Activated CD4-positive, alpha-beta T cell treated with anti-CD3 and anti-CD28 coated beads for 36 hours (primary cell): ENCODE measurements around the gene ASCC3. TPM values are rescaled to one million over a fixed set of nuclear protein-coding genes. Genes with fewer than 3 reads are reported as not detected.
"Not testable (repeated sequence)": the region's sequence is repeated elsewhere in the genome, so short reads cannot be mapped to it uniquely, and the experiment has no call there.

Source experiments
- ATAC-seq: fragments of 200-7000 bp; cut with Tn5 transposase; one replicate; pipeline ENCODE4 v1.10.0; 2021; ENCODE audit warnings: mild to moderate bottlenecking, moderate library complexity
- CTCF ChIA-PET: fragments of 350-600 bp; sonication (Branson Sonifier 250); formaldehyde crosslinking; loops from one replicate; lab custom pipeline; 2021; ENCODE audit warnings: antibody characterized with exemption; lab: Charles Lee
- POLR2A ChIA-PET: fragments of 350-600 bp; sonication (Branson Sonifier 250); formaldehyde crosslinking; loops from one replicate; lab custom pipeline; 2021; ENCODE audit warnings: antibody characterized with exemption, inconsistent platforms; lab: Charles Lee
- DNase-seq: peaks from one replicate; pipeline ENCODE4 v3.0.0-alpha.2; 2020
- H3K27ac Mint-ChIP-seq: one replicate; pipeline ENCODE4 v1.8.0; 2021; ENCODE audit warnings: mixed read lengths
- H3K27me3 Mint-ChIP-seq: one replicate; pipeline ENCODE4 v1.8.0; 2021; ENCODE audit warnings: mixed read lengths
- H3K36me3 Mint-ChIP-seq: one replicate; pipeline ENCODE4 v1.8.0; 2021; ENCODE audit warnings: low read depth, mixed read lengths
- H3K4me1 Mint-ChIP-seq: one replicate; pipeline ENCODE4 v1.8.0; 2021; ENCODE audit warnings: mixed read lengths
- H3K4me3 Mint-ChIP-seq: one replicate; pipeline ENCODE4 v1.8.0; 2021; ENCODE audit warnings: mild to moderate bottlenecking, moderate library complexity, mixed read lengths
- H3K9me3 Mint-ChIP-seq: one replicate; pipeline ENCODE4 v1.8.0; 2021; ENCODE audit warnings: low read depth, mixed read lengths
- intact Hi-C, 2 experiments: fragments of 100-400 bp; cut with DNase I in 1 of 2; cut with micrococcal nuclease in 1 of 2; formaldehyde crosslinking; loops; one replicate each; pipeline versions ENCODE4 v1.14.2 to v1.15.1; 2022 to 2024; cut with DNase I, micrococcal nuclease
- total RNA-seq, 2 experiments: library from RNA; stranded (reverse); gene quantifications; one replicate each; pipeline ENCODE4 v1.2.3, GENCODE V29; 2021

Gene ASCC3
- total RNA-seq, 2 experiments from 2014 or later: 50.3 to 53.4 TPM

- no peaks in the 10 kb centered on the region for H3K9me3 Mint-ChIP-seq
- ChIA-PET CTCF (no interaction called here), POLR2A (no interaction called here)
- peaks cover 34% of the 10 kb centered on the region for H3K36me3 Mint-ChIP-seq
- ATAC-seq (no peak), DNase-seq (no peak)
- no peak overlapping the region for H3K27ac Mint-ChIP-seq
- H3K27me3 Mint-ChIP-seq: no peaks in the 10 kb centered on the region
- no peak overlapping the region for H3K4me3 Mint-ChIP-seq
- no peaks in the 10 kb centered on the region for H3K4me1 Mint-ChIP-seq
- intact Hi-C loops: no loop called here
Observed at GRCh38 chr6:100801036-100801435, 80.1 kb downstream of the ASCC3 start.

GRCh38 chr6:100796049-100796823 lies 84.9 kb downstream of the ASCC3 start:
- no peaks in the 10 kb centered on the region for H3K4me1 Mint-ChIP-seq
- H3K9me3 Mint-ChIP-seq: no peaks in the 10 kb centered on the region
- peaks cover 38% of the 10 kb centered on the region for H3K36me3 Mint-ChIP-seq
- no peak overlapping the region for H3K27ac Mint-ChIP-seq
- no peaks in the 10 kb centered on the region for H3K27me3 Mint-ChIP-seq
- intact Hi-C loops: no loop called here
- POLR2A ChIA-PET: no interaction called here
- ATAC-seq (no peak), DNase-seq (no peak)
- CTCF ChIA-PET: interaction anchor here (0.6 kb wide), 1 partner anchor 86 kb away, joined by 4 read pairs; no protein-coding TSS in a partner anchor
- H3K4me3 Mint-ChIP-seq: no peak overlapping the region

GRCh38 chr6:100790084-100790483 lies 91.0 kb downstream of the ASCC3 start:
- no peak overlapping the region for H3K4me3 Mint-ChIP-seq
- intact Hi-C loops: no loop called here
- no peak for DNase-seq
- H3K27ac Mint-ChIP-seq: no peak overlapping the region
- ChIA-PET CTCF (no interaction called here), POLR2A (no interaction called here)
- H3K4me1 Mint-ChIP-seq: no peaks in the 10 kb centered on the region
- H3K27me3 Mint-ChIP-seq: no peaks in the 10 kb centered on the region
- H3K9me3 Mint-ChIP-seq: no peaks in the 10 kb centered on the region
- peaks cover 27% of the 10 kb centered on the region for H3K36me3 Mint-ChIP-seq
- ATAC-seq: no peak

DNA sequence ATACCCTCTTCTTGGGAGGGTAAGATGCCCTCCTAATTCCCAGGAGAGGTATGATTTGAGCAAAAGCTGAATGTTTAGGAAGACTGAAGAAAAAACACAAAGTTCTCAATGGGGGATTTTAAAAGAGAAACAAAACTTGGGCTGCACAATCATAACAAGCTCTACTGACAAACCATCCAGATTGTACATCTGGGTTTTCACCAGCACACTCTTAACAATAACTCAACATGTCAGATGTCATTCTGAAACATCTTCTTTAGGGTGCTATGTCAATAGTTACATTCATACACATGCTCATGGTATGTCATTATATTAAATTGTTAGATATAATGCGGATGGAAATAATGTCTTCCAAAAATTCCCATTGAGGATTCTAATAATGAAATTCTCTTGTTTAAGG lies 95.1 kb downstream of the ASCC3 start:
- Mint-ChIP-seq H3K27ac (no peak overlapping the region), H3K27me3 (no peaks in the 10 kb centered on the region), H3K4me3 (no peak overlapping the region), H3K36me3 (peaks cover 21% of the 10 kb centered on the region), H3K4me1 (no peaks in the 10 kb centered on the region), H3K9me3 (no peaks in the 10 kb centered on the region)
- intact Hi-C loops: no loop called here
- DNase-seq (no peak), ATAC-seq (no peak)
- ChIA-PET CTCF (no interaction called here), POLR2A (no interaction called here)

DNA sequence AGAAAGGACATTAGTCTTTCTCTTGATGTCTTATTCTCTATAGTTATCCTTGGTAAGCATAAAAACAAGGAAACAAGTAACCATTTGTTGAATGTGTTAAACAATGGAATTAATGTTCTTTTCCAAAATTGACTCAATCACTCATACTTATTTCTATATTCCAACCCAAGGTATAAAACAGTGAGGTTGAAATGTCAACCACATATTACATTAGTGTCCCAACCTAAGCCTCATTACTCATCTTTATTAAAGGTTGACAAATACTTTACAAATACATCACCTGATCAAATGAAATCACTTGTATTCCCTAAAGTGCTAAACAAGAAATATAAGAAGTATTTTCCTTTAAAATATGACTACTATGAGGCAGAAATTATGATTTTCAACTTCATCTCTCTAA lies 100.5 kb downstream of the ASCC3 start:
- Mint-ChIP-seq H3K36me3 (peaks cover 13% of the 10 kb centered on the region), H3K27ac (no peak overlapping the region), H3K4me1 (no peaks in the 10 kb centered on the region), H3K27me3 (no peaks in the 10 kb centered on the region), H3K9me3 (no peaks in the 10 kb centered on the region), H3K4me3 (no peak overlapping the region)
- DNase-seq (no peak), ATAC-seq (no peak)
- intact Hi-C loops: no loop called here
- POLR2A ChIA-PET: no interaction called here
- CTCF ChIA-PET: no interaction called here

DNA sequence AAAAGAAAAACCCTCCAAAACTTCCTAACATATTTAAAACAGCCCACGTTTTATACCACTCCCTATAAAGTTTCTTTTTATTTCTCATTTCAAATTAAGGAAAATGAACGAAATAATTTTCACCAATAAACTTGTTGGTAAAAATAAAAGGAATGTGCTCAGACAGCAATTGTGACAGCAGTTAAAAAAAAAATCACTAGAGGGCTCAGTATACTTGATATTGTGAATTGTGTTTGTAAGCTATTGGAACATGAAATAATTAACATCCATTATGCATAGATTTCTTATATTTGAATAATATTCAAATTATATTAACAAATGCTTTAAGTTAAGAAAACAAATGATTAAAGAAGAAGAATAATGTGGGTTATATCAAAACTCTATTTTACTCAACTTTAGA lies 105.5 kb downstream of the ASCC3 start:
- H3K27ac Mint-ChIP-seq: no peak overlapping the region
- no peaks in the 10 kb centered on the region for H3K4me1 Mint-ChIP-seq
- intact Hi-C loops: no loop called here
- POLR2A ChIA-PET: no interaction called here
- CTCF ChIA-PET: no interaction called here
- H3K36me3 Mint-ChIP-seq: peaks cover 13% of the 10 kb centered on the region
- H3K27me3 Mint-ChIP-seq: no peaks in the 10 kb centered on the region
- H3K9me3 Mint-ChIP-seq: no peaks in the 10 kb centered on the region
- H3K4me3 Mint-ChIP-seq: no peak overlapping the region
- no peak for ATAC-seq
- DNase-seq: no peak

GRCh38 chr6:100774681-100775080 lies 106.4 kb downstream of the ASCC3 start:
- Mint-ChIP-seq H3K9me3 (no peaks in the 10 kb centered on the region), H3K4me3 (no peak overlapping the region), H3K27ac (no peak overlapping the region), H3K4me1 (no peaks in the 10 kb centered on the region), H3K27me3 (no peaks in the 10 kb centered on the region), H3K36me3 (peaks cover 13% of the 10 kb centered on the region)
- POLR2A ChIA-PET: no interaction called here
- no peak for DNase-seq
- no peak for ATAC-seq
- CTCF ChIA-PET: interaction anchor here (0.6 to 0.7 kb wide), 3 partner anchors 204 to 1731 kb away, joined by 3 read pairs; no protein-coding TSS in a partner anchor
- intact Hi-C loops: no loop called here

DNA sequence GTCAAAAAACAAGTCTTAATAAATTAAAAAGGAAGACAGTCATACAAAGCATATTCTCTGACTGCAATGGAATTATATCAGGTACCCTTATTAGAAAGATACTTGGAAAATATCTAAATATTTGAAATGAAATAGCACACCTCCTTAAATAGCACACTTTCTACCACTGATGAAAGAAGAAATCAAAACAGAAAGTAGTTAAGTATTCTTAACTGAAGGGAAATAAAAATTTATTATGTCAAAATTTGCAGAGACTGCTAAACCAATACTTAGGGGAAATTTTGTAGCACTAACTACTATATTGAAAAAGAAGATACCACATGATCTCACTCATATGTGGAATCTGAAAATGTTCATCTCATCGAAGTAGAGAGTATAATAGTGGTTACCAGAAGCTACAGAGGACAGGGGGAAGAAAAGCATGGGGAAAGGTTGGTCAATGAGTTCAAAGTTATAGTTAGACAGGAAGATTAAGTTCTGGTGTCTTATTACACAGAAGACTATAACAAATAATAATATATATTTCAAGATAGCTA lies 112.2 kb downstream of the ASCC3 start:
- H3K4me1 Mint-ChIP-seq: peaks cover 2% of the 10 kb centered on the region
- H3K36me3 Mint-ChIP-seq: peaks cover 28% of the 10 kb centered on the region
- no peak overlapping the region for H3K4me3 Mint-ChIP-seq
- no peak for DNase-seq
- ATAC-seq: peak; percentile 23
- H3K27ac Mint-ChIP-seq: no peak overlapping the region
- H3K27me3 Mint-ChIP-seq: no peaks in the 10 kb centered on the region
- intact Hi-C loops: no loop called here
- ChIA-PET CTCF (no interaction called here), POLR2A (no interaction called here)
- peaks cover 11% of the 10 kb centered on the region for H3K9me3 Mint-ChIP-seq

GRCh38 chr6:100763617-100764241 lies 117.4 kb downstream of the ASCC3 start:
- Mint-ChIP-seq H3K4me1 (peaks cover 5% of the 10 kb centered on the region), H3K27ac (no peak overlapping the region), H3K27me3 (no peaks in the 10 kb centered on the region), H3K4me3 (no peak overlapping the region), H3K36me3 (peaks cover 73% of the 10 kb centered on the region), H3K9me3 (peaks cover 21% of the 10 kb centered on the region)
- no peak for ATAC-seq
- POLR2A ChIA-PET: no interaction called here
- intact Hi-C loops: no loop called here
- DNase-seq: no peak
- CTCF ChIA-PET: no interaction called here

DNA sequence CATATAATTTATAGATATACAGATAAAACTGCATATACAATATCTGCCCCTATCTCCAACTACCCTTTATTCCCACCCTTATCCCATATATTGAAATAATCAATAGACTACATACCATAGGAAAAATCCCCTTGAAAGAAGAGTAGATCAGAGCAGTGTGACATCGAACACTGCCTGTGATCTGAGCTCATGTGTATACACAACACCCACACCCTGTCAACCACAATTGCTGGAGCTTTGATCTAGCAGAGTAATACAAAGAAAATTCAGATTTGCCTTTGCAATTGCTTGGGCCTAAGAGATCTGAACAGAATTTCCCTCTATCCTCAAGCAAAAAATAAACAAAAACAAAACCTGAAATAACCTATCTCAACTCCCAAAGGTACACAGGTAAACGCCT lies 119.3 kb downstream of the ASCC3 start:
- peaks cover 5% of the 10 kb centered on the region for H3K4me1 Mint-ChIP-seq
- ATAC-seq: no peak
- no peak overlapping the region for H3K27ac Mint-ChIP-seq
- intact Hi-C loops: no loop called here
- peaks cover 24% of the 10 kb centered on the region for H3K9me3 Mint-ChIP-seq
- H3K27me3 Mint-ChIP-seq: no peaks in the 10 kb centered on the region
- H3K4me3 Mint-ChIP-seq: no peak overlapping the region
- DNase-seq: no peak
- POLR2A ChIA-PET: no interaction called here
- H3K36me3 Mint-ChIP-seq: peaks cover 79% of the 10 kb centered on the region
- CTCF ChIA-PET: interaction anchor here (0.9 kb wide), 1 partner anchor 1016 kb away, joined by 3 read pairs; no protein-coding TSS in a partner anchor

- ATAC-seq, H3K27me3 Mint-ChIP-seq, CTCF ChIA-PET, DNase-seq, H3K4me3 Mint-ChIP-seq, intact Hi-C loops, H3K27ac Mint-ChIP-seq, POLR2A ChIA-PET, H3K4me1 Mint-ChIP-seq: not testable (repeated sequence)
- peaks cover 61% of the 10 kb centered on the region for H3K36me3 Mint-ChIP-seq
- H3K9me3 Mint-ChIP-seq: peaks cover 10% of the 10 kb centered on the region
Observed at GRCh38 chr6:100758386-100758785, 122.7 kb downstream of the ASCC3 start.

DNA sequence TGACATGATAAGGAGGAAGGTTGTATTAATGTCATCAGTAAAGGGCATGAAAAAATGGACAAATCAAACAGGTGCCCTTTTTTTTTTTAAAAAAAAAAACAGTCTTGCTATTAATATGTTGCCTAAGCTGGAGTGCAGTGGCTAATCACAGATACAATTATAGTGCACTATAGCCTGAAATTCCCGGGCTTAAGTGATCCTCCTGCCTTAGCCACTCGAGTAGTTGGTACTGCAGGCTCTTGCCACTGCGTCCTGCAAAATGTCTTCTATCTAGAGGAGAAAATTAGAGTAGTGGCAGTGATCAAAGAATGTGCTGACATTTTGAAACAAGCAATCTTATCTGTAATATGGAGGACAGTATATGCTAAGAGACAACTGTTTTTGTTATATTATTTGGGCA lies 127.7 kb downstream of the ASCC3 start:
- Mint-ChIP-seq H3K4me3 (no peak overlapping the region), H3K9me3 (peaks cover 2% of the 10 kb centered on the region), H3K36me3 (peaks cover 21% of the 10 kb centered on the region), H3K27ac (no peak overlapping the region), H3K27me3 (no peaks in the 10 kb centered on the region), H3K4me1 (no peaks in the 10 kb centered on the region)
- no peak for DNase-seq
- ATAC-seq: no peak
- POLR2A ChIA-PET: no interaction called here
- intact Hi-C loops: no loop called here
- CTCF ChIA-PET: no interaction called here
